Keratinocyte (primary cell): ENCODE results near the gene BFSP1.

ENCODE experiments used
- EZH2 ChIP-seq: IDR thresholded peaks from one replicate; pipeline ENCODE4 v1.6.1; 2012; ENCODE audit warnings: inconsistent platforms, mild to moderate bottlenecking, low read length, moderate library complexity
- TF ChIP-seq, protein P1 (sequence below), 3 experiments: IDR thresholded peaks in 1 of 3; conservative IDR thresholded peaks in 1 of 3; optimal IDR thresholded peaks in 1 of 3; 2 replicates in 2 of 3; 3 replicates in 1 of 3; pipeline versions ENCODE3 to v1.5.1; 2011; ENCODE audit warnings: low read length in 3 of 3, mild to moderate bottlenecking in 3 of 3, moderate library complexity in 2 of 3, control low read depth in 1 of 3, inconsistent platforms in 1 of 3; ENCODE audit not compliant: insufficient read depth in 2 of 3; ENCODE audit errors: extremely low read depth in 1 of 3

DNA sequence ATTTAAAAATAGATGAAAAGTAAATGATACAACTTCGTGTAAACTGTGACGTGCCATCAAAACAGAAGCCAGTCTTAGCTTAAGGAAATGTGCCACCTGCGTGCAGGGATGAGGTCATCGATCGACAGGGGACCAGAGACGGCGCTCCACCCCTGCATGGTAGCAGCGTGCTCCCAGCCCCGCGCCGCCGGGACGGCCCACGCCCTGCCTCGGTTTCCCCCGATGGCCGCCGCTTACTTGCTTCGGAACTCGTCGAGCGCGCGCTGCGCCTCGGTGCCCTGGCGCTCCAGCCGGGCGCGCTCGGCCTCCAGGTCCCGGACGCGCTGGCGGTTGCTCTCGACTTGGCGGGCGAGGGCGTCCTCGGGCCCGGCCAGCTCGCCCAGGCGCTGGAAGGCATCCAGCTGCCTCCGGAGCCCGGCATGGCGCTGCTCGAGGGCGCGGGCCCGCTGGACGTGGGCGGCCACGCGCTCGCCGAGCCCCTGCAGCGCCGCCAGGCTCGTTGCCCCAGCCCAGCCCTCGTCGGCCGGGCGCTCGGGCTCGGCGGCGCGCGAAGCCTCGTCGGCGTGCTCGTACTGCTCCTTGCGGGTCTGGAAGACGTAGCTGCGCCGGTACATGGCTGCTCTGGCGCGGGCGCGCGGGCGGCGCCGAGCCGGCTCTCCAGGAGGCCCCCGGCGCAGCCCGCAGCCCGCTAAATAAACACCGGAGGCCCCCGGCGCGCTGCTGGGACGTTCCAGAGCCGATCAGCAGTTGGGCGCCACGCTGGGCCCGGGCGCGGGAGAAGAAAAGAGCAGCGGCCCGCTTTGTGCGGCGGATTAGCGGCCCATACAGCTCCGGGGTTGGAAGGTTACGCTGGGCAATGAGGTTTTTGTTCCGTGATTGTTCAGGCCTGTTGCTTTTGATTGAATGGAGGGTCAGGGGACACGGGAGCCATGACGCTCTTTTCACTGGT, at the start of gene BFSP1:
- TF ChIP-seq, protein P1, sequence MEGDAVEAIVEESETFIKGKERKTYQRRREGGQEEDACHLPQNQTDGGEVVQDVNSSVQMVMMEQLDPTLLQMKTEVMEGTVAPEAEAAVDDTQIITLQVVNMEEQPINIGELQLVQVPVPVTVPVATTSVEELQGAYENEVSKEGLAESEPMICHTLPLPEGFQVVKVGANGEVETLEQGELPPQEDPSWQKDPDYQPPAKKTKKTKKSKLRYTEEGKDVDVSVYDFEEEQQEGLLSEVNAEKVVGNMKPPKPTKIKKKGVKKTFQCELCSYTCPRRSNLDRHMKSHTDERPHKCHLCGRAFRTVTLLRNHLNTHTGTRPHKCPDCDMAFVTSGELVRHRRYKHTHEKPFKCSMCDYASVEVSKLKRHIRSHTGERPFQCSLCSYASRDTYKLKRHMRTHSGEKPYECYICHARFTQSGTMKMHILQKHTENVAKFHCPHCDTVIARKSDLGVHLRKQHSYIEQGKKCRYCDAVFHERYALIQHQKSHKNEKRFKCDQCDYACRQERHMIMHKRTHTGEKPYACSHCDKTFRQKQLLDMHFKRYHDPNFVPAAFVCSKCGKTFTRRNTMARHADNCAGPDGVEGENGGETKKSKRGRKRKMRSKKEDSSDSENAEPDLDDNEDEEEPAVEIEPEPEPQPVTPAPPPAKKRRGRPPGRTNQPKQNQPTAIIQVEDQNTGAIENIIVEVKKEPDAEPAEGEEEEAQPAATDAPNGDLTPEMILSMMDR (optimal IDR thresholded peaks at IDR 0.05 in 1 of 3, IDR thresholded peaks at IDR 0.05 in 1 of 3, conservative IDR thresholded peaks at IDR 0.05 in 1 of 3; ENCODE audit: extremely low read depth in 1 of 3, insufficient read depth in 2 of 3, low read length in 3 of 3) = no peak
- TF ChIP-seq EZH2 = no peak
